Fibroblast of lung (primary cell): ENCODE results near the gene PKD1L1.

Experiments used
- CTCF ChIP-seq, 2 donors: IDR thresholded peaks in 1 of 2; conservative IDR thresholded peaks in 1 of 2; 1 replicate in 1 of 2; 2 replicates in 1 of 2; pipeline ENCODE4 v1.5.1; 2011 to 2012; ENCODE audit warnings: low read length in 2 of 2, control low read depth in 1 of 2, inconsistent platforms in 1 of 2, low read depth in 1 of 2, mild to moderate bottlenecking in 1 of 2
- EZH2 ChIP-seq: IDR thresholded peaks from 2 replicates; pipeline ENCODE4 v1.5.1; 2012; ENCODE audit warnings: low read length, control low read depth, mild to moderate bottlenecking; ENCODE audit errors: missing control alignments

DNA sequence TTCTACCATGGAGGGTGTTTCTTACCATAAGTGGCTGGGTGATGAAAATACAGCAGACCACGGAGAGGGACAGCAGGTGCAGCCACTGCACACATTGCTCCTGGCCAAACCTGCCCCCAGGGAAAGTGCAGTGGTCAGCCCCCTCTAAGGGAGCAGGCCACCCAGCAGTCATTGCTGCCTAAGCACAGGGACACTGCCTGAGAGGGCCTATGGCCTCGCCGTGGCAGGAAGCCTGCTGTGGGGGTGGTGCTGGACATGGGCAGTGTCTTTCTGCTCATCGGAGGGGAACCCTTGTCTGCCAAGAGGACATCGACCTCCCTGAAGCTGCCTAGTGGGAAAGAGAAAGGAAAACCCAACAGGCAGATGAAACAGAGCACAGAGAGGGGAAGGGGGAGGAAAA lies 118.3 kb downstream of the PKD1L1 start:
- TF ChIP-seq CTCF (conservative IDR thresholded peaks at IDR 0.05 in 1 of 2, IDR thresholded peaks at IDR 0.05 in 1 of 2; ENCODE audit: low read depth in 1 of 2, low read length in 2 of 2) (no peak), EZH2 (no peak)
